Retinal pigment epithelial cell (primary cell): ENCODE measurements around the gene ACOT4.
A peak's percentile ranks its signal among the peaks of the same experiment; 100 is the strongest.

Experiments
- DNase-seq: peaks from one replicate; pipeline ENCODE4 v3.0.0-alpha.2; 2010; ENCODE audit warnings: low read depth
- H3K4me3 ChIP-seq: 2 replicates; pipeline ENCODE4 v1.5.1; 2011; ENCODE audit warnings: mild to moderate bottlenecking, low read length, control low read depth, moderate library complexity
- TF ChIP-seq, protein P1 (sequence below): conservative IDR thresholded peaks from 2 replicates; pipeline ENCODE4 v1.5.1; 2011; ENCODE audit warnings: low read depth, low read length, control low read depth, inconsistent platforms

The ACOT4 gene

DNA sequence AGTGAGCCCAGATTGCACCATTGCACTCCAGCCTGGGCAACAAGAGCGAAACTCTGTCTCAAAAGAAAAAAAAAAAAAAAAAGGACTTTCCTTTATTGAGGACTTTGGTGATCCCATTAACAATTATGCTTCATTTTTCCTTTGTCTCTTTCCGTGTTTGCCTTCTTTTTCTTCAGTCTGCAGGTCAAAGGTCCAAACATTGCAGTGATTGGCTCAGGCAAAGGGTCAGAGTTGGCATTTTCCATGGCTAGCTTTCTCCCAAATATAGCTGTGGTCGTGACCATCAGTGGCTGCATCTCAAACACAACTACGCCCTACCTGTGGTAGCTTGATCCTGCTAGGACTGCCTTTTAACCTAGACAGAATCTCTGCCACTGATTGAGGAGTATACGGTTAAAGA lies 46.2 kb downstream of the ACOT4 start:
- DNase-seq = no peak
- H3K4me3 ChIP-seq = no peak overlapping the region

DNA sequence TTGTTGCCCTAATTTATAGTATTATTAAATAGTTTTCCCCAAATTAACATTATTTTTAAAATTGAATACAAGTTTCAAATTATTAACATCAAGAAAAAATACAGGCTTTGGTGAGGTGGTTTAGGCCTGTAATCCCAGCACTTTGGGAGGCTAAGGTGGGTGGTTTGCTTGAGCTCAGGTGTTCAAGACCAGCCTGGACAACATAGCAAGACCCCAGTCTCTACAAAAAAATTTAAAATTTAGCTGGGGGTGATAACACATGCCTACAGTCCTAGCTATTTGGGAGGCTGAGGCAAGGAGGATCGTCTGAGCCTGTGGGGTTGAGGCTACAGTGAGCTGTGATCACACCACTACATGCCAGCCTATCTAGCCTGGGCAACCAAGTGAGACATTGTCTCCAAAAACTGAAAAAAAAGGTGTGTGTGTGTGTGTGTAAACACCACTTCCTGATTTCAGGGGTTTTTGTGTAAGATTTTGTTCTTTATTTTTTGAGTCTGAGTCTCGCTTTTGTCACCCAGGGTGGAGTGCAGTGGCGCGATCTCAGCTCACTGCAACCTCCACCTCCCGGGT lies 49.2 kb downstream of the ACOT4 start:
- TF ChIP-seq, protein P1, sequence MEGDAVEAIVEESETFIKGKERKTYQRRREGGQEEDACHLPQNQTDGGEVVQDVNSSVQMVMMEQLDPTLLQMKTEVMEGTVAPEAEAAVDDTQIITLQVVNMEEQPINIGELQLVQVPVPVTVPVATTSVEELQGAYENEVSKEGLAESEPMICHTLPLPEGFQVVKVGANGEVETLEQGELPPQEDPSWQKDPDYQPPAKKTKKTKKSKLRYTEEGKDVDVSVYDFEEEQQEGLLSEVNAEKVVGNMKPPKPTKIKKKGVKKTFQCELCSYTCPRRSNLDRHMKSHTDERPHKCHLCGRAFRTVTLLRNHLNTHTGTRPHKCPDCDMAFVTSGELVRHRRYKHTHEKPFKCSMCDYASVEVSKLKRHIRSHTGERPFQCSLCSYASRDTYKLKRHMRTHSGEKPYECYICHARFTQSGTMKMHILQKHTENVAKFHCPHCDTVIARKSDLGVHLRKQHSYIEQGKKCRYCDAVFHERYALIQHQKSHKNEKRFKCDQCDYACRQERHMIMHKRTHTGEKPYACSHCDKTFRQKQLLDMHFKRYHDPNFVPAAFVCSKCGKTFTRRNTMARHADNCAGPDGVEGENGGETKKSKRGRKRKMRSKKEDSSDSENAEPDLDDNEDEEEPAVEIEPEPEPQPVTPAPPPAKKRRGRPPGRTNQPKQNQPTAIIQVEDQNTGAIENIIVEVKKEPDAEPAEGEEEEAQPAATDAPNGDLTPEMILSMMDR = no peak
- H3K4me3 ChIP-seq = no peak overlapping the region
- no peak for DNase-seq

More for the DNA sequence above, 46.2 kb downstream of the ACOT4 start:
- TF ChIP-seq, protein P1 = no peak

DNA sequence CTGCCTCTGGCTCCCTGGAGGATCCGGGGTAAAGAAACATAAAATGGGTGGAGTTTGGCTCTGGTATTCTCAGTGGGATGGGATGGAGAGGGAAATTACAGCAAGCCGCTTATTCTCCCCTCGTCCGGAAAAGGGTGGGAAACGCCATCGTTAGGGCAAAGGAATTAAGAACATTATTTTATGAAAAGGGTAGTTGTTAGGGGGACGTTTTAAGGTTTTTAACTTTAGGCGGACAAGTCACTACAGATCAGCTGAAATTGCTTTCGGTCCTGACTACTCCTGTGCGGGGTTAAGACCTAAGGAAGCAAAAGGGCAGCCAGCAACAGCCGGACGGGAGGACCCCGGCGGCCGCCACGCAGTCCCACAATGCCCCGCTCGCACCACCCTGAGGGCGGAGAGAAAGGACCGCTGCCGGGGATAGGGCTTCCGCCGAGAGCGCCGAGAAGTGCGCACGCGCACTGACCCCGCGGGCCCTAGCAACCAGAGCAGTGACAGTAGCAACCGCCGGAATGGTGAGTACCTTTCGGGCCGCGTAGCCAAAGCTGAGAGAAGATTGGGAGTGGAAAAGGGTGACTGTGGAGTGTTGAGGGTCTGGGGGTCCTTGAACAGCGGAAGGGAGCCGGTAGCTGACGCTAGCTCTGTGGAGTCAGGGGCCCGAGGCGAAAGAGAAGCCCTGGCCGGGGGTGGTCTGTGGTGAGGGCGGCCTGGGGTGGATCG lies 53.0 kb downstream of the ACOT4 start, which contains the start of gene DNAL1:
Gene DNAL1, plus strand, starts transcription at position 456 of the 717 bp plus-strand sequence. Its CDS starts 54 bp downstream, at position 510.
- H3K4me3 ChIP-seq = peak within 1 kb of the TSS; percentile 98
- DNase-seq = peak; percentile 56
- TF ChIP-seq, protein P1 = no peak

DNA sequence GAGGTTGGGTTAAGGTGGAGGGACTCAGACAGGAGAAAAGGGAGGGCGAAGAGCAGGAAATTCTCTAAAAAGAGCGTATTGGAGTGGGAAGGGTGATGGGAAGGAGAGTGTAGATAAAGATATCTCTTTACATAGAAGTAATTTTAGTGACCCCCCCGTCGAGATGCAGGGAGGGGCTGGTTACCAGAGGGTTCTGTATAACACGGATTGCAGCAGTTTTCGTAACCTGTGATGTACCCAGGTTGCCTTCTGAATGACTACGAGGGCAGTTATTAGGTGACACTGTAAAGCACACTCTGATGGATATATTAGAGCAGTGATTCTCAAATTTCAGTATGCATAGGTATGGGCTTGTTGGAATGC lies 53.6 kb downstream of the ACOT4 start:
- TF ChIP-seq, protein P1 = no peak
- peak overlapping the region; percentile 98 for H3K4me3 ChIP-seq
- DNase-seq = no peak
